Psoas muscle (tissue), 8 donors: ENCODE results near the gene KIRREL3. TPM values are rescaled to one million over a fixed set of nuclear protein-coding genes. Genes with fewer than 3 reads are reported as not detected.

Experiments
- ATAC-seq, 4 donors: fragments of 200-7000 bp; cut with Tn5 transposase; one replicate each; pipeline ENCODE4 v1.9.1; 2020; ENCODE audit warnings: moderate library complexity in 3 of 4, mild to moderate bottlenecking in 2 of 4
- DNase-seq, 2 donors: peaks; one replicate each; pipeline ENCODE4 v3.0.0-alpha.2; 2020
- H3K27ac ChIP-seq: fragments of 200-600 bp; one replicate; pipeline ENCODE4 v1.8.0; 2022
- H3K27me3 ChIP-seq, 3 donors: fragments of 200-600 bp in 1 of 3; one replicate each; pipeline versions ENCODE4 v1.6.1 to v1.8.0; 2013 to 2022; ENCODE audit warnings: low read length in 2 of 3, mild to moderate bottlenecking in 2 of 3, moderate library complexity in 1 of 3; ENCODE audit not compliant: insufficient read depth in 3 of 3
- H3K36me3 ChIP-seq, 2 donors: fragments of 200-600 bp in 1 of 2; one replicate each; pipeline versions ENCODE4 v1.6.1 to v1.8.0; 2013 to 2022; ENCODE audit warnings: low read depth in 1 of 2, mild to moderate bottlenecking in 1 of 2, moderate library complexity in 1 of 2; ENCODE audit not compliant: insufficient read depth in 1 of 2
- H3K4me1 ChIP-seq: fragments of 200-600 bp; one replicate; pipeline ENCODE4 v1.8.0; 2022
- H3K4me3 ChIP-seq: fragments of 200-600 bp; one replicate; pipeline ENCODE4 v1.8.0; 2022; ENCODE audit warnings: mild to moderate bottlenecking
- H3K9me3 ChIP-seq: fragments of 200-600 bp; one replicate; pipeline ENCODE4 v1.8.0; 2022
- CTCF ChIP-seq: fragments of 200-600 bp; IDR thresholded peaks from one replicate; pipeline ENCODE4 v1.8.0; 2022; ENCODE audit warnings: antibody characterized with exemption
- WGBS, 3 donors: extraction: QIAGEN DNeasy Blood & Tissue Kit; methylation state at CpG; one replicate each; pipeline versions ENCODE4 v1.1.6 to v1.1.7; 2013; 5-methylcytosine and 5-hydroxymethylcytosine counted together
- intact Hi-C, 2 donors: fragments of 100-400 bp; cut with DNase I; formaldehyde crosslinking; loops; one replicate each; pipeline versions ENCODE4 v1.11.0 to v1.14.2; 2022
- polyA plus RNA-seq, 3 donors: library from polyadenylated mRNA; stranded (reverse); fragments of 200-250 nt; gene quantifications; one replicate each; pipeline ENCODE4 v1.2.3, GENCODE V29; 2013
- total RNA-seq, 4 donors: library from RNA; stranded (reverse); fragmentation: NEBNext Ultra II Directional in 2 of 4; extraction: Animal tissue kit (Norgen Biotek cat#: 25700) in 2 of 4; gene quantifications; one replicate each; pipeline versions ENCODE4 v1.2.1 to v1.2.4, GENCODE V29; 2021 to 2023
- donor health status: healthy with polysubstance abuse.
- donor health status: DM: no; HTN: no; CAD: no; lungs with moderate emphysema.
- donor health status: Bipolar disorder and iron deficiency.
- donor health status: healthy.
- donor health status: DM: yes; HTN: yes; CAD: no.
- donor health status: DM: no; HTN: no; CAD: no.
- donor health status: DM: no; HTN: no; CAD: no.
- donor health status: DM: yes; HTN: yes; CAD: no.

KIRREL3 gene
- total and polyA plus RNA-seq, 7 donors = 0.04 TPM; not detected in 6

GRCh38 chr11:126602349-126602940, 398.1 kb downstream of the KIRREL3 start:
- 78 to 85% (median 82%) methylated on average over 12 of the region's 12 CpGs for WGBS, 3 donors

GRCh38 chr11:126601550-126602215, 398.9 kb downstream of the KIRREL3 start:
- Histone ChIP-seq H3K4me1 (no peaks in the 10 kb centered on the region), H3K36me3 (no peaks in the 10 kb centered on the region), H3K4me3 (no peak overlapping the region), H3K27me3 (peaks cover 0 to 9% (median 3%) of the 10 kb centered on the region in 3 donors), H3K9me3 (peaks cover 4% of the 10 kb centered on the region), H3K27ac (no peak overlapping the region)
- intact Hi-C loops = loop anchor here in 1 of 2 donors (10.0 kb wide), 1 partner anchor 393 kb away; no protein-coding TSS in a partner anchor
- DNase-seq (no peak), ATAC-seq (no peak)
- 79 to 83% (median 82%) methylated on average over 22 of the region's 22 CpGs for WGBS, 3 donors
- no peak for TF ChIP-seq CTCF

More at GRCh38 chr11:126602349-126602940, 398.1 kb downstream of the KIRREL3 start:
- no peak for DNase-seq
- Histone ChIP-seq H3K27ac (no peak overlapping the region), H3K4me3 (no peak overlapping the region), H3K27me3 (peaks cover 0 to 9% (median 3%) of the 10 kb centered on the region in 3 donors), H3K4me1 (no peaks in the 10 kb centered on the region), H3K9me3 (peaks cover 4% of the 10 kb centered on the region), H3K36me3 (no peaks in the 10 kb centered on the region)
- ATAC-seq = no peak
- no peak for TF ChIP-seq CTCF
- intact Hi-C loops = loop anchor here in 1 of 2 donors (10.0 kb wide), 1 partner anchor 392 kb away; no protein-coding TSS in a partner anchor

- WGBS, 3 donors = 77 to 86% (median 82%) methylated on average over 5 of the region's 5 CpGs
- no peak for TF ChIP-seq CTCF
- Histone ChIP-seq H3K36me3 (no peaks in the 10 kb centered on the region), H3K27ac (no peak overlapping the region), H3K9me3 (peaks cover 4% of the 10 kb centered on the region), H3K4me1 (no peaks in the 10 kb centered on the region), H3K27me3 (peaks cover 0 to 7% (median 3%) of the 10 kb centered on the region in 3 donors), H3K4me3 (no peak overlapping the region)
- ATAC-seq (no peak), DNase-seq (no peak)
- intact Hi-C loops = loop anchor here in 1 of 2 donors (10.0 kb wide), 1 partner anchor 394 kb away; no protein-coding TSS in a partner anchor
Measured at GRCh38 chr11:126601136-126601535, 399.4 kb downstream of the KIRREL3 start.

GRCh38 chr11:126599217-126599897, 401.2 kb downstream of the KIRREL3 start:
- H3K36me3 ChIP-seq = no peaks in the 10 kb centered on the region
- no peak overlapping the region for H3K4me3 ChIP-seq
- TF ChIP-seq CTCF = no peak
- peaks cover 4% of the 10 kb centered on the region for H3K9me3 ChIP-seq
- ATAC-seq = no peak
- WGBS, 3 donors = 53 to 58% (median 55%) methylated on average over 7 of the region's 7 CpGs
- intact Hi-C loops = no loop called here
- no peaks in the 10 kb centered on the region for H3K4me1 ChIP-seq
- no peak overlapping the region for H3K27ac ChIP-seq
- DNase-seq = no peak
- peaks cover 0 to 5% (median 3%) of the 10 kb centered on the region in 3 donors for H3K27me3 ChIP-seq
